Activated CD4-positive, alpha-beta T cell treated with anti-CD3 and anti-CD28 coated beads, Interleukin-2, Interleukin-6, amounts not matched to agents 100 ng/mL and 50 ng/mL, durations not matched to agents 16 hours and 8 hours (primary cell): Measurements from ENCODE around the gene MCCD1.
A peak's percentile ranks its signal among the peaks of the same experiment; 100 is the strongest.

Experiments
- DNase-seq: peaks from one replicate; pipeline ENCODE4 v3.0.0-alpha.2; 2020

MCCD1 gene

GRCh38 chr6:31513456-31514165 lies 15.2 kb upstream of the MCCD1 start:
- no peak for DNase-seq

GRCh38 chr6:31521835-31522234 lies 6.9 kb upstream of the MCCD1 start:
- DNase-seq = no peak

- DNase-seq = no peak
These were observed 3.2 kb upstream of the MCCD1 start for GRCh38 chr6:31525553-31525931.

DNA sequence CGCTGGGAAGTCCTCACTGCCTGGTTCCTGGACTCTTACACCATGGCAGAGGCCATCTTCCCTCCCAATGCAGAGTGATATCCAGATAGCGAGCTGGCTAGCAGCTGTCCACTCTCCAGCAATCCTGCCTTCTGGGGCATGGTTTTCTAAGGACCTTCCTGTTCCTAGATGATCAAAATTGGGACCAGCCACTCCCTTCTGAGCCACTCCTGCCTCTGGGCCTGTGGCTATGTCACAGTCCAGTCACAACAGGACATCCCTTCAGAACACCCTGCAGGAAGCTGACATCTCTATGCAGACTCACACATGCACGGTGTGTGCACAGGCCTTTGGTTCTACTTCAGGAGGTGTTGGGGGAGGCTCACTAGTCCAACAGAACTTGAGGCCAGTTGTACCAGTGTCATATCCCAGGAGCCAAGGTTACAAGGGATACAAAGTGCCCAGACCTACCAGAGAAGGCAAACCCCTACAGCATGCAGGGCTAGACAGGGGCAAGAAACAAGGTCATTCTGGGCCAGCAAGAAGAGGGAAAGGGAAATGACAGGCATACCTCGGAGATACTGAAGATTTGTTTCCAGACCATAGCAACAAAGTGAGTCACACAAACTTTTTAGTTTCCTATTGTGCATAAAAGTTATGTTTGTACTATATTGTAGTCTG lies 2.7 kb upstream of the MCCD1 start:
- DNase-seq = no peak

DNA sequence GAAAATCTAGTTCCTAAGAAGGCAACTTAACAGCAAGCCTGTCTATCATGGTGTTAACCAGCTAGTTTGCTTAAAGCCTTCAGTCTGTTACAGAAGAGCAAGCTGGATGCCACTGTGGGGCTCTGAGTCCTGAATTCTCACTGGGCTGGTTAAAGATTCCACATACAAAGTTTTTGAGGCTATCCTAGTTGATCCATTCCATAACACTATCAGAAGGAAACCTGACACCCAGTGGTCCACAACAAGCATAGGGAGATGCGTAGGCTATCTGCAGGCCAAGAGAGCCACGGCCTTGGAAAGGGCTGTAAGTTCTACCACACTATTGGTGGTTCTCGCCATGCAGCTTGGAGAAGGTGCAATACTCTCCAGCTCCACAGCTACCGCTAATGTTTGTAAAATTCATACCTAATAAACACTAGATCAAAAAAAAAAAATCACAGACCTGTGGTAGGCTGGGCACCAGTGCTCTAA lies 420 bp upstream of the MCCD1 start:
- DNase-seq = no peak

DNA sequence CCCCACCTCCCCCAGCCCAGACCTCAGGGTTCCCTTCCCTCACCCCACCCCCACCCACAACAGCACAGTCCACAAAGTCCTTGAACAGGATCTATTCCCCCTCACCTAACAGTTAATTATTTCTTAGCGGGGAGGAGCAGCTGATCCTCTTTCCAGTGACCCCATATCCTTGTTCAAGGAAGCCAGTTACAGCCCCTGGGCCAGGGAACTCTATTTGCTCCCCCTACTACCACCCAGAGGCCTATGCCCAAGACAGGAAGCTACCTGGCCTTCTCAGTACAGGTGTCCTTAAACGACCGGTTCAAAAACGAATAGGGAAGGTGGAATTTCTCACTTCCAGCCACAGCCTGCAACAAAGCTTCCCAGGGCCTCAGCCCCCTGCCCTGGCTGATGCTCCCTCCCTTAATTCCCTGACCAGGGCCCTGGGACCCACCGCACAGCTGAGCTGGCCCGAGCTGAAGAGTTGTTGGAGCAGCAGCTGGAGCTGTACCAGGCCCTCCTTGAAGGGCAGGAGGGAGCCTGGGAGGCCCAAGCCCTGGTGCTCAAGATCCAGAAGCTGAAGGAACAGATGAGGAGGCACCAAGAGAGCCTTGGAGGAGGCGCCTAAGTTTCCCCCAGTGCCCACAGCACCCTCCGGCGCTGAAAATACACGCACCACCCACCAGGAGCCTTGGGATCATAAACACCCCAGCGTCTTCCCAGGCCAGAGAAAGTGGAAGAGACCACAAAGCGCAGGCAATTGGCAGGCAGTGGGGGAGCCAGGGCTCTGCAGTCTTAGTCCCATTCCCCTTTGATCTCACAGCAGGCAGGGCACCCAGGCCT lies 778 bp downstream of the MCCD1 start:
- no peak for DNase-seq

- DNase-seq = no peak
These were observed 1.9 kb downstream of the MCCD1 start for GRCh38 chr6:31530659-31531058.

DNA sequence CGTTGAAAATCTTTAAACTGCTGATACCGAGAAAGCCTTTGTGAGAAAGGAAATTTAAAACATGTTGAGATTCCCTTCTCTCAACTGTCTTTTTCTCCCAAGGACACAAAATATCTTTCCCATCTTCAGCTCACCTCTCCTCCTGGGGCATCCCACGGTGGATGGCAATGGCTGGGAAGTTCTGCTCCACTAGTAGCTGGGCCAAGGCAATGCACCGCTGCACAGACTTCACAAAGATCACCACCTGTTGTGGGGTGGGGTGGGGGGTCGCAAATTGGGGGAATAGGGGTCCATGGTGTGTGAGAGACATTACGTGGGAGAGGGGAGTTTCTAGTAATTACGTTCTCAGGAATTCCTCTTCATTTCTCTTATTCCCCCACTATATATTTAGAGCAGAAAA lies 2.4 kb downstream of the MCCD1 start:
- DNase-seq = no peak

GRCh38 chr6:31531771-31532643 lies 3.2 kb downstream of the MCCD1 start:
- no peak for DNase-seq

DNA sequence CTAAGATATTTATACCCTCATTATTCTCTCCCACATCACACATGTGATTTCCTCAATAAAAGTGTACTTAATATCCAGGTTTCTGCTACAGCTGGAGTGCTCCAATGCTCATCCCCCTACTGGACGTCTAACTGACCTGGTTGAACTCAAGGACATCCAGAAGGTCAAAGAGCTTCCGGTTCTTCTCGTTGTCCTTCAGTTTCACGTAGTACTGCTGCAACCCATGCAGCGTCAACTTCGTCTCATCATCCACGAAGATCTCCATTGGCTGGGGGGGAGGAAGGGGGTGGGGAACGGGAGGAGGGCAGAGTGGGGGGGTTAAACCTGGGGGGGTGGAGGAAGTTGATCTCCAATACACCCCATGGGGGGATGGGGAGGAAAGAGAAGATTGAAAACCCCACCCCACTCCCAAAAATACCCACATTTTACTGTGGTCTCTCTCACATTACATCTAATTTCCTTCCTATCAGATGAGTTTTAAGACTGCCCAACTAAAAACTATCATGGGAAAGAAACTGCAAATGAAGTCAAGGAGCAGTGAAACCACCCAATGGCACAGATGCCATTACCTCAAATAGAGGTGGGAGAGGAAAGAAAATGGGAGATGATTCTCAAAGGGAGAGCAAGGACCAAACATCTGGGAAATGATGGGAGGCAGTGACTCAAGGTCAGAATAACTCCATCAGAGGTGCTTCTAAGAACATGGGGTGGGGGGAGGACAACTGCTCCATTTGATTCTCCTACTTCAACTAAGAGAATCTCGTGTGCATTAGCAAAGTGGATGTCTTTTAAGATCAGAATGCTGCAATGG lies 4.1 kb downstream of the MCCD1 start:
- no peak for DNase-seq

DNA sequence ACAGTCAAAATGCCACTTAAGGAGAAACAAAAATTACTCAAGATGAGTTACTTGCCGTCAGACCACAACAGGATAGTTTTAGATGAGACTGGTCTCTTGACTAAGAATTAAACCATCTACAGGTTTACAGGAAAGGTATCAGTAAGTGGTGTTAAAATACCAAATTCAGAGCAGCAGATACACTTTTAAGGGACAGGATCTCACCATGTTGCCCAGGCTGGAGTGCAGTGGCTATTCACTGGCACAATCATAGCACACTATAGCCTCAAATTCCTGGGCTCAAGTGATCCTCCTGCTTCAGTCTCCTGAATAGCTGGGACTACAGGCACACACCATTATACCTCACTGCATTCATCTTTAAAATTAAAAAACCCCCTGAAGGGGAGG lies 4.7 kb downstream of the MCCD1 start:
- DNase-seq = no peak

DNA sequence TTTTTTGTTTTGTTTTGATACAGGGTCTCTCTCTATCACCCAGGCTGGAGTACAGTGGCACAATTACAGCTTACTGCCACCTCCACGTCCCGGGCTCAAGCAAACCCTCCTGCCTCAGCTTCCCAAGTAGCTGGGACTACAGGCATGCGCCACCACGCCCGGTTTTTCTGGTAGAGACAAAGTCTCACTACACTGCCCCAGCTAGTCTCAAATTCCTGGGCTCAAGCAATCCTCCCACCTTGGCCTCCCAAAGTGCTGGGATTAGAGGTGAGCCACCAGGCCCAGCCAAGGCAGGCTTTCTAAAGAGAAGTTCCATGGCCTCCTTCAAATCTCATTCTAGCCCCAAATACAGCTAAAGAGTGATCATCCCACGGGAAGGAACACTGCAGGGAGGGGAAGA lies 5.2 kb downstream of the MCCD1 start:
- DNase-seq = no peak

GRCh38 chr6:31534521-31535040 lies 5.8 kb downstream of the MCCD1 start:
- DNase-seq = no peak

GRCh38 chr6:31535538-31536324 lies 7.0 kb downstream of the MCCD1 start:
- DNase-seq = no peak

DNA sequence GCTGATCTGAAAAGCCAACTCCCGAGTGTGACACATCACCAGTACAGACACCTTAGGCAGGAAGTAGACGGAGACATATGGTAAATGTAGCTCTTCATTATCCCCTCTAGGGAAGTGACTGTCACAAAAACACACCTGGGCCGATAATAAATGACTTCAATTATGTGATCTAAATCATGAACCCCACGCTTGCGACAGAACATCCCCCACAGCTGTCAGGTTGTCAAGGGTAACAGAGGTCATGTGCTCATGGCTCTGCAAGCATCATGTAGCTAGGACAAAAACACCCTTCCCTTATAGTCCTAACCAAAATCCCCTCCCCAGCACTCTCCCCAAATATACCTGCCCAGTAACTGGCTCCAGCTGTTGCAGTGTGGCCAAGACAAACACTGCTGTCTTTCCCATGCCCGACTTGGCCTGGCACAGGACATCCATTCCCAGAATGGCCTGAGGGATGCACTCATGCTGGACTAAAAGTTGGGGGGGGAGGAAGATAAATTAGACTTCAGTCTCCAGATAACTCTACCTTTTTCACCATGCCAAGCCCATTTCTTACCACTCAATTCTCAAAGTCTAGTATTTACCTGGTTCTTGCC lies 10.1 kb downstream of the MCCD1 start:
- no peak for DNase-seq

GRCh38 chr6:31540640-31541039 lies 11.9 kb downstream of the MCCD1 start:
- DNase-seq = no peak

DNA sequence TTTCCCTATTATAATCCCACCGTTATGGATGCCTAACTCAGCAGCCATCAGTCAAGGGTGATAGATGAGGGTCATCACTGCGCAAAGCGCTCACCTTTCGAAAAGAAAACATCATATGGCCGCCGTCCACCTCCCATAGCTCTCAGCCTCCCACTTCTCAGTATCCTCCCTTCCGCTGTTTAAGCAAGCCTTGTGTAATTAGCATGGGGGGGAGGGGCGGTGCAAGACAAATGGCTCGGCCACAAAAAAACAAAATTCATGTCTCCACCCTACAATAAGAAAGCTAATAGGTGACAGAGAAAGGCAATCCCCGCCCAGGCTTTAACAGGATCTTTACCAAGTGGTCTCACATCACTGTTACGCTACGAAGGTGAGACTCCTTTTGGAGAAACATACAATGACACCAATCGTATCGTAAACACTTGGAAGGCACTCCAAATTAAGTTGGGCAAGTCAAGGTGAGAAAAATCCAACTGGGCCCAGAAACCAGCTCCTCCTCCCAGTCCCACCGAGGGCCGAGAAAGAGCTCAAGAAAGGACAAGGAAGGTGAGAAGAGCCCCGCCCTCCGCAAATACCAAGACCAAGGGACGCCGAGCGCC lies 12.4 kb downstream of the MCCD1 start:
- DNase-seq = peak; percentile 77

DNA sequence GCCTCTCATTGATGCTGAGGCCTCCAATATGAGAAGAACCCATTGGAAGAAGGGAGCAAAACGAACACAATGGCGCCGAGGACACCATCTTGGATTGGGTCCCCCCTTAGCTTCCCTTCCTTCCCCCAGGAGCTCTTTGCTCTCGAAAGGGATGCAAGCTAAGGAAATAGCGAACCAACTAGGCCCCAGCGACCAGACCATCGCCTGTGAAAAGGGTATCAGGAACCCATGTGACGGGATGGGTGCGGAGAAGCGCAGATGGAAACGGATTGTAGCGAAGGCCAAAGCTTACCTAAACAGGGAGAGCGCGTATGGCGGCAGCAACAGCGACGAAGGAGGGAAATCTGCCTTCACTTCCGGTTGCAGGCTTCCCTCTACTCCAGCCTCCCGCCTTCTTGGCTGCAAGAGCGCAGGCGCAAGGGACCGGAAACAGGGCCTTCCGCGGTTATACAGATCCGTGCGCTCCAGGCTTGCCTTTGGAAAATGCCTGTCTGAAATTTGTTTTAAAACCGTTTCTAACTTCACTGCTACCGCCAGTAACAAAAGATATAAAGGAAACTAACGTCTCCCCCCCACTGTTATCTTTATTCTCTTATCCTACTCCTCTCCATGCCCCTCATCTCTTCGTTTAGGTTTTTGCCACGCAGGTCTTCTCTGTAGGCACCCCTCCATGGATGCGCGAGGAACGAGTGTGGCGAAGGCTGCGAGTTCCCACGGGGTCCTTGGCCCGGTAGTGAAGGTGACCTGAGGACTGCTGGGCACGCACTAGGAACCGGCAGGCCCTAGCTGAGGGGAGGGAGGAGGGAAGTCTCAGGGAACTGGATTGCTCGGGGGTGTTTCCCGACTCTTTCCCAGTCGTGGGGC lies 13.1 kb downstream of the MCCD1 start, which contains the start of gene DDX39B:
TSS of gene DDX39B (minus strand) at position 346 of the 864 bp plus-strand sequence. CDS start 1,471 bp downstream, outside the sequence.
- DNase-seq = peak; percentile 97

- no peak for DNase-seq
These were observed 14.9 kb downstream of the MCCD1 start for GRCh38 chr6:31543639-31544038.
